SK-N-SH (cell line): Measurements from ENCODE around the gene UBR3.

ENCODE experiments used
- NFIC ChIP-seq: IDR thresholded peaks from 2 replicates; pipeline ENCODE4 v1.4.0; 2012; ENCODE audit warnings: borderline replicate concordance
- USF2 ChIP-seq: fragments of 150-350 bp; IDR thresholded peaks from 2 replicates; pipeline ENCODE4 v1.6.1; 2017; ENCODE audit warnings: antibody characterized with exemption, low read length, low read depth, borderline replicate concordance

GRCh38 chr2:169968743-169969142 is 141.5 kb downstream of the UBR3 start:
- TF ChIP-seq USF2 (no peak), NFIC (no peak)
